Keratinocyte (primary cell): Measurements from ENCODE around the gene PIGU. TPM values are rescaled to one million over a fixed set of nuclear protein-coding genes. Genes with fewer than 3 reads are reported as not detected.

Experiments
- DNase-seq: peaks from one replicate; pipeline ENCODE4 v3.0.0-alpha.2; 2011; ENCODE audit warnings: low read depth, missing footprints, low spot score
- FAIRE-seq: peaks from 2 replicates; lab custom pipeline; 2011; peaks lifted over from hg19 to GRCh38; lab: Jason Lieb, UNC
- H2AFZ ChIP-seq: 2 replicates; pipeline ENCODE4 v1.6.0; 2012; ENCODE audit warnings: low read length, control low read depth, inconsistent platforms; ENCODE audit not compliant: control insufficient read depth
- H3K27ac ChIP-seq: 2 replicates; pipeline ENCODE4 v1.5.1; 2011; ENCODE audit warnings: low read length; ENCODE audit not compliant: control insufficient read depth, insufficient read depth
- H3K27me3 ChIP-seq: 3 replicates; pipeline ENCODE4 v1.6.0; 2011; ENCODE audit warnings: low read length; ENCODE audit not compliant: control insufficient read depth, insufficient read depth; ENCODE audit errors: extremely low read depth
- H3K36me3 ChIP-seq, 2 experiments: 2 replicates in 1 of 2; 3 replicates in 1 of 2; pipeline ENCODE4 v1.5.1; 2011; ENCODE audit warnings: low read length in 2 of 2, mild to moderate bottlenecking in 1 of 2; ENCODE audit not compliant: control insufficient read depth in 2 of 2, insufficient read depth in 2 of 2; ENCODE audit errors: extremely low read depth in 1 of 2
- H3K4me1 ChIP-seq: 3 replicates; pipeline ENCODE4 v1.5.1; 2011; ENCODE audit warnings: low read length; ENCODE audit not compliant: control insufficient read depth, insufficient read depth; ENCODE audit errors: extremely low read depth
- H3K4me2 ChIP-seq: 3 replicates; pipeline ENCODE4 v1.6.0; 2011; ENCODE audit warnings: low read depth, low read length; ENCODE audit not compliant: control insufficient read depth, insufficient read depth; ENCODE audit errors: extremely low read depth
- H3K4me3 ChIP-seq, 3 experiments: fragments of 200-600 bp in 1 of 3; sonication (generic) in 1 of 3; 2 replicates in 2 of 3; 3 replicates in 1 of 3; pipeline ENCODE4 v1.5.1; 2011 to 2016; ENCODE audit warnings: low read length in 3 of 3, mild to moderate bottlenecking in 3 of 3, control low read depth in 2 of 3, inconsistent platforms in 1 of 3, low read depth in 1 of 3, mixed read lengths in 1 of 3, mixed run types in 1 of 3, moderate library complexity in 1 of 3; ENCODE audit not compliant: control insufficient read depth in 2 of 3, insufficient read depth in 2 of 3; ENCODE audit errors: extremely low read depth in 1 of 3
- H3K79me2 ChIP-seq: 2 replicates; pipeline ENCODE4 v1.6.0; 2012; ENCODE audit warnings: low read length; ENCODE audit not compliant: control insufficient read depth, insufficient read depth
- H3K9ac ChIP-seq: 3 replicates; pipeline ENCODE4 v1.6.0; 2011; ENCODE audit warnings: low read length; ENCODE audit not compliant: control insufficient read depth, insufficient read depth; ENCODE audit errors: extremely low read depth
- H3K9me1 ChIP-seq: 3 replicates; pipeline ENCODE4 v1.6.0; 2011; ENCODE audit warnings: low read length; ENCODE audit not compliant: control insufficient read depth, insufficient read depth; ENCODE audit errors: extremely low read depth
- H3K9me3 ChIP-seq: 2 replicates; pipeline ENCODE4 v1.5.1; 2012; ENCODE audit warnings: low read depth, low read length; ENCODE audit not compliant: control insufficient read depth
- H4K20me1 ChIP-seq: 3 replicates; pipeline ENCODE4 v1.6.0; 2011; ENCODE audit warnings: low read length; ENCODE audit not compliant: control insufficient read depth, insufficient read depth; ENCODE audit errors: extremely low read depth
- CTCF ChIP-seq, 3 experiments: IDR thresholded peaks in 1 of 3; conservative IDR thresholded peaks in 1 of 3; optimal IDR thresholded peaks in 1 of 3; 2 replicates in 2 of 3; 3 replicates in 1 of 3; pipeline versions ENCODE3 to v1.5.1; 2011; ENCODE audit warnings: low read length in 3 of 3, mild to moderate bottlenecking in 3 of 3, moderate library complexity in 2 of 3, control low read depth in 1 of 3, inconsistent platforms in 1 of 3; ENCODE audit not compliant: insufficient read depth in 2 of 3; ENCODE audit errors: extremely low read depth in 1 of 3
- EZH2 ChIP-seq: IDR thresholded peaks from one replicate; pipeline ENCODE4 v1.6.1; 2012; ENCODE audit warnings: inconsistent platforms, mild to moderate bottlenecking, low read length, moderate library complexity
- dilution Hi-C: fragments of 300-500 bp; cut with MboI; formaldehyde crosslinking; loops from one replicate; pipeline ENCODE4 v1.7.0; 2020; ENCODE audit warnings: low sequenced_read_pairs; ENCODE audit not compliant: extremely low pct_ligation_motif_present
- polyA plus RNA-seq, 5 experiments: library from polyadenylated mRNA; depleted of rRNA in 3 of 5; stranded (reverse) in 3 of 5; stranded (forward) in 1 of 5; unstranded in 1 of 5; fragments of >200 nt; gene quantifications; 1 replicate in 1 of 5; 2 replicates in 3 of 5; 3 replicates in 1 of 5; pipeline versions ENCODE4 v1.2.1 to v1.2.3, GENCODE V29; 2011 to 2012; ENCODE audit warnings: missing spikeins in 2 of 5, low read depth in 1 of 5, low replicate concordance in 1 of 5

The PIGU gene
- polyA plus RNA-seq, 1 donor (not counting 4 experiments of a cell fraction or from before 2014, with no cell fraction given) = 48.0 TPM

DNA sequence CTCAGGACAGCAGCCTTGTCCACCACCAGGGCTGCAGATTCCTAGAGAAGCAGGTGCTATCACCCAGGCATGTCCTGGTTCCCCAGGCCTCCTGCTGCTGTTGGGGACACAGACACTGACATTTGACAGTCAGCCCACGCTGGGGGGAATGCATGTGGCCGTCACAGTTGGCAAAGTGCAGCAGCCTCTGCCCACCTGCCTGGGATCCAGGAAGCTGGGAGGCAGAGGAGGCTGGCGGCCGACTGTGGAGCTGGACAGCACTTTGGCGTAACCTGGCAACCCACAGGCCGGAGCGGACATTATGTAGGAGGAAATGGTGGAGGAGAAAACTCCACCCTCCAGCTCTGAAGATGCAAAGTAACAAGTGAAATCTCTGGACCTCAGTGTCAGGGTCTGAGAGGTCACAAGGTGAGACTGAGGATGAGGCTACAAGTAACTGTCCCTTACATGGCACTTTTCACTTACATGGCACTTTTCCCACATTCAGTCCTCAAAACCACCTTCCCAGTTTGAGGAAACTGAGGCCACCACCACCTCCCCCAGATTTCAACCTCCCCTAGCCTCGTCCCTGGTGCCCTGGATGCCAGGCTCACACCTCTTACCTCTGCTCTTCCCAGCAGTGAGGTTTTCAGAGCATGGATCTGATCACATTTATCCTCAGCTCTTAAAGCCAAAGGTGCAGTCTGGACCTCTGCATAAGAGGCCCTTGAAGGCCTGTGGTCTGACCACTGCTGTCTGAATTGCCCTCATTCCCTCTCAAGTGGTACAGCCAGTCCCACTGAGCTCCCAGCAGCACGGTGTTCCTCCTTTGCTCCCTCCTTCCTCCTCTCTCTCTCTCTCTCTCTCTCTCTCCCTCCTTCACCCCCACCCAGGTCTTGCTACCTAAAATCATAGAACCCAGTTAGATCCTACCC, 109.7 kb downstream of the PIGU start:
- Histone ChIP-seq H3K27me3 (no peaks in the 10 kb centered on the region), H3K9ac (no peak overlapping the region), H3K36me3 (peaks cover 3 to 6% of the 10 kb centered on the region in 2 experiments), H3K27ac (no peak overlapping the region), H4K20me1 (no peaks in the 10 kb centered on the region), H2AFZ (no peak overlapping the region), H3K9me1 (no peaks in the 10 kb centered on the region), H3K9me3 (no peaks in the 10 kb centered on the region), H3K4me2 (no peak overlapping the region), H3K4me3 (no peak overlapping the region), H3K4me1 (no peaks in the 10 kb centered on the region), H3K79me2 (no peaks in the 10 kb centered on the region)
- FAIRE-seq = no peak
- DNase-seq = no peak
- dilution Hi-C loops = no loop called here
- TF ChIP-seq EZH2 (no peak), CTCF (optimal IDR thresholded peaks at IDR 0.05 in 1 of 3, IDR thresholded peaks at IDR 0.05 in 1 of 3, conservative IDR thresholded peaks at IDR 0.05 in 1 of 3; ENCODE audit: extremely low read depth in 1 of 3, insufficient read depth in 2 of 3, low read length in 3 of 3) (no peak)

DNA sequence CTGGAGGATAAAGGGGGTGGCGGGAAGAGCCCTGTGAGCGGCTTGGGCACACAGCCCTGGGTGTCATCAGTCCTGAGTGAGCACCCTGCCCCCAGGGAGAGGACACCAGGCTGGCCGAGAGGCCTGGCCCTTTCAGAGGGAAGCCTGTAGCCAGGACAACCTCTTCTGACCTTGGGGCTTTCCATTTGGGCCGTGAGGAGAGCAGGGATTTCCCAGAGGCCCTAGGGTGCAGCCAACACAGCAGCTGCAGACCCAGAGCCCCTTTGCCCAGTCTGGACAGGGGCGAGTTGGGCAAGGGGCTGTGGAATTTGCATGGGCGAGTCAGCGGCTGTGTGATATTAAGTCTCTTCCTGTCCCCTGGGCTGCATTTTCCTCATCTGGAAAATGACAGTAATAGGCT, 112.1 kb downstream of the PIGU start:
- no peaks in the 10 kb centered on the region for H3K9me3 ChIP-seq
- no peaks in the 10 kb centered on the region for H3K4me1 ChIP-seq
- H3K79me2 ChIP-seq = no peaks in the 10 kb centered on the region
- H3K27ac ChIP-seq = no peak overlapping the region
- no peaks in the 10 kb centered on the region for H3K27me3 ChIP-seq
- peaks cover 3% of the 10 kb centered on the region in 2 experiments for H3K36me3 ChIP-seq
- H3K4me3 ChIP-seq = no peak overlapping the region
- dilution Hi-C loops = no loop called here
- no peaks in the 10 kb centered on the region for H4K20me1 ChIP-seq
- no peak for TF ChIP-seq EZH2
- no peak for TF ChIP-seq CTCF (optimal IDR thresholded peaks at IDR 0.05 in 1 of 3, IDR thresholded peaks at IDR 0.05 in 1 of 3, conservative IDR thresholded peaks at IDR 0.05 in 1 of 3; ENCODE audit: extremely low read depth in 1 of 3, insufficient read depth in 2 of 3, low read length in 3 of 3)
- FAIRE-seq (no peak), DNase-seq (no peak)
- H2AFZ ChIP-seq = no peak overlapping the region
- no peaks in the 10 kb centered on the region for H3K9me1 ChIP-seq
- H3K4me2 ChIP-seq = no peak overlapping the region
- no peak overlapping the region for H3K9ac ChIP-seq
